ENCODE measurements around the gene ZNF879.

ZNF879 gene

GRCh38 chr5:179023528-179024189 is at the start of gene ZNF879:
Gene ZNF879 (plus strand): TSS chr5:179023804. CDS start chr5:179025005, 1,201 bp downstream.
- peak; percentile 75 for DNase-seq

GRCh38 chr5:178981381-178981780 is 42.2 kb upstream of the ZNF879 start:
- no peak for DNase-seq

GRCh38 chr5:178982941-178983340 is 40.7 kb upstream of the ZNF879 start:
- no peak for DNase-seq

GRCh38 chr5:178983728-178984127 is 39.9 kb upstream of the ZNF879 start:
- DNase-seq = no peak

- DNase-seq = no peak
Measured at GRCh38 chr5:178984145-178985072, 39.2 kb upstream of the ZNF879 start.

GRCh38 chr5:178986326-178986960 is 37.2 kb upstream of the ZNF879 start:
- no peak for DNase-seq

GRCh38 chr5:178988436-178989220 is 35.0 kb upstream of the ZNF879 start:
- DNase-seq = no peak

- no peak for DNase-seq
Measured at GRCh38 chr5:178989311-178989710, 34.3 kb upstream of the ZNF879 start.

GRCh38 chr5:178990491-178990890 is 33.1 kb upstream of the ZNF879 start:
- no peak for DNase-seq

GRCh38 chr5:178991190-178992145 is 32.1 kb upstream of the ZNF879 start:
- DNase-seq = no peak

- no peak for DNase-seq
Measured at GRCh38 chr5:178992291-178992895, 31.2 kb upstream of the ZNF879 start.

- no peak for DNase-seq
Measured at GRCh38 chr5:178993236-178993765, 30.3 kb upstream of the ZNF879 start.

- no peak for DNase-seq
Measured at GRCh38 chr5:178993955-178994579, 29.5 kb upstream of the ZNF879 start.

GRCh38 chr5:178994580-178995340 is 28.8 kb upstream of the ZNF879 start, which contains the start of gene GRM6:
Gene GRM6 (minus strand): TSS chr5:178995320. CDS start chr5:178994944, 376 bp downstream.
- DNase-seq = no peak

GRCh38 chr5:178995341-178995690 is 28.3 kb upstream of the ZNF879 start:
- no peak for DNase-seq

GRCh38 chr5:178996156-178996555 is 27.4 kb upstream of the ZNF879 start:
- no peak for DNase-seq

- DNase-seq = no peak
Measured at GRCh38 chr5:178997191-178997590, 26.4 kb upstream of the ZNF879 start.

- no peak for DNase-seq
Measured at GRCh38 chr5:178998441-178998840, 25.2 kb upstream of the ZNF879 start.

GRCh38 chr5:179006564-179006963 is 17.0 kb upstream of the ZNF879 start:
- DNase-seq = no peak

- no peak for DNase-seq
Measured at GRCh38 chr5:179008667-179009066, 14.9 kb upstream of the ZNF879 start.

Data from NCI-H1105 (cell line).